GM19438 (cell line): ENCODE measurements around the gene LRRC8B.
"Not testable (repeated sequence)": the region's sequence is repeated elsewhere in the genome, so short reads cannot be mapped to it uniquely, and the experiment has no call there.

Experiments used
- ATAC-seq: cut with Tn5 transposase; IDR thresholded peaks from one replicate; pipeline ENCODE4 v1.9.1; 2021; ENCODE audit warnings: low read depth; ENCODE audit not compliant: unreplicated experiment

The LRRC8B gene

GRCh38 chr1:89578946-89579684 lies 54.5 kb downstream of the LRRC8B start:
- no peak for ATAC-seq

- ATAC-seq: no peak
These were observed 55.4 kb downstream of the LRRC8B start for GRCh38 chr1:89580036-89580435.

GRCh38 chr1:89581859-89582258 lies 57.2 kb downstream of the LRRC8B start:
- no peak for ATAC-seq

GRCh38 chr1:89582571-89582970 lies 57.9 kb downstream of the LRRC8B start:
- no peak for ATAC-seq

GRCh38 chr1:89584211-89584610 lies 59.6 kb downstream of the LRRC8B start:
- no peak for ATAC-seq

- no peak for ATAC-seq
These were observed 60.2 kb downstream of the LRRC8B start for GRCh38 chr1:89584781-89585180.

- no peak for ATAC-seq
These were observed 63.1 kb downstream of the LRRC8B start for GRCh38 chr1:89587729-89588161.

GRCh38 chr1:89588480-89588879 lies 63.9 kb downstream of the LRRC8B start:
- ATAC-seq: no peak

- no peak for ATAC-seq
These were observed 64.9 kb downstream of the LRRC8B start for GRCh38 chr1:89589515-89589914.

- ATAC-seq: no peak
These were observed 65.9 kb downstream of the LRRC8B start for GRCh38 chr1:89590341-89591080.

GRCh38 chr1:89592861-89593302 lies 68.3 kb downstream of the LRRC8B start:
- not testable (repeated sequence) for ATAC-seq

- no peak for ATAC-seq
These were observed 69.6 kb downstream of the LRRC8B start for GRCh38 chr1:89594096-89594740.

- no peak for ATAC-seq
These were observed 72.1 kb downstream of the LRRC8B start for GRCh38 chr1:89596698-89597097.

- ATAC-seq: no peak
These were observed 74.1 kb downstream of the LRRC8B start for GRCh38 chr1:89598450-89599331.

- ATAC-seq: no peak
These were observed 74.7 kb downstream of the LRRC8B start for GRCh38 chr1:89599332-89599630.

- no peak for ATAC-seq
These were observed 76.0 kb downstream of the LRRC8B start for GRCh38 chr1:89600451-89601224.

GRCh38 chr1:89602871-89603404 lies 78.3 kb downstream of the LRRC8B start:
- ATAC-seq: no peak

GRCh38 chr1:89603651-89604413 lies 79.2 kb downstream of the LRRC8B start:
- ATAC-seq: no peak

GRCh38 chr1:89604414-89604735 lies 79.7 kb downstream of the LRRC8B start:
- ATAC-seq: no peak
